ENCODE data around the gene THADA.
"Not testable (repeated sequence)": the region's sequence is repeated elsewhere in the genome, so short reads cannot be mapped to it uniquely, and the experiment has no call there.

The THADA gene

DNA sequence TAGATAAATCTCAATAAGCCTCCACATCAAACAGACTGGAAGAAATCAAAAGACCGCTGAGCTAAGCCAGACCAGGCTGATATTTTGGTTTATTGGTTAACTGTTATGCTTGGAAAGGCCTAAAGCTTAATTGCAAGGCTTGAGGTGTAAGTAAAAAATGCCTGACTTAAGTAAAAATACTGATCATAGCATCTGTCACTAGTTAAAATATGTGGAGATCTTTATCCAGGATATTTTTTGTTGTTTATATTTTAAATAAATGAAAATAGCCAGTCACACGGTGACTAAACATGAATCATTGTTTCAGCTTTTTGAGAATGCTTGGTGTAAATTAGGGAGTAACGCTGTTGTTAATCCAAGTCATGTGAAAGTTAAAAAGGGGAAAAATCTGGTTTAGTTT, 127.9 kb downstream of the THADA start:
- no peak for DNase-seq (ENCODE audit: extremely low read depth in 1 of 2, low read depth in 1 of 2)

DNA sequence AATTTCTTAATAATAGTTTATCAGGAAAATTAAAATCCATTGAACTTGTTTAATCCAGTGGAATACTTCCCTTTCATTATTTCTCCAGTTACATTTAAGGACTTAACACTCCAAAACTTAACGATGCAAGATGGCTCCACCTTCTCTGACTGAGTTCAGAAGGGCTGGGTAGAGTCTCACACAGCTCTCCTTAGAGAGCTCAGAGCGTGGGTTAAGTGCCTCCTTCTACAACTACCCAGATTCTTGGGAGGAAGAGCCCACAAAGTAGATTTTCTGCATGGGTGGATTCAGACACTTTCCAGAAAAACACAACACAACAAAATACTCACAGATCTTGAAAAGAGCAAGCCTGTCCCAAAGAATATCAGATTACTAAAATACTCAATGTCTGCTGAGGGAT, 130.6 kb downstream of the THADA start:
- DNase-seq (ENCODE audit: extremely low read depth in 1 of 2, low read depth in 1 of 2), result no peak

DNA sequence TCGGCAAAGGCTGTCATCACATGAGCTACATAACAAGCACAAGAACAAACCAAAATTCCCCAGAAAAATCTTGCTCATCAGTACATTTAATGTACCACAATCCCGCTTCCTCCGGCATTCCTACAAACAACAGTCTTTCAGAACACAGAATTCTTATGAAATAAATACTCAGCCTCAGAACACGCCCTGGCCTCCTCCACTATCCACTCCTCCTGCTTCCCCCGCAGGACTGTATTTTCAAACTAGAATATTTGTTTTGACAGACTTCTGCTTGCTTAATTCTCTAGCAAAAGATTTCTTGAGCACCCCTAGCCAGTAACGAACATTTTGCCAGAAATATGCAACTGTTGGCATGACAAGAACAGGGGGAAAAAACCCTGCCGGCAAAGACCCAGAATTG, 131.2 kb downstream of the THADA start:
- no peak for DNase-seq (ENCODE audit: extremely low read depth in 1 of 2, low read depth in 1 of 2)

- DNase-seq (ENCODE audit: extremely low read depth in 1 of 2, low read depth in 1 of 2), result no peak
Observed at GRCh38 chr2:43462866-43463641, 132.8 kb downstream of the THADA start.

DNA sequence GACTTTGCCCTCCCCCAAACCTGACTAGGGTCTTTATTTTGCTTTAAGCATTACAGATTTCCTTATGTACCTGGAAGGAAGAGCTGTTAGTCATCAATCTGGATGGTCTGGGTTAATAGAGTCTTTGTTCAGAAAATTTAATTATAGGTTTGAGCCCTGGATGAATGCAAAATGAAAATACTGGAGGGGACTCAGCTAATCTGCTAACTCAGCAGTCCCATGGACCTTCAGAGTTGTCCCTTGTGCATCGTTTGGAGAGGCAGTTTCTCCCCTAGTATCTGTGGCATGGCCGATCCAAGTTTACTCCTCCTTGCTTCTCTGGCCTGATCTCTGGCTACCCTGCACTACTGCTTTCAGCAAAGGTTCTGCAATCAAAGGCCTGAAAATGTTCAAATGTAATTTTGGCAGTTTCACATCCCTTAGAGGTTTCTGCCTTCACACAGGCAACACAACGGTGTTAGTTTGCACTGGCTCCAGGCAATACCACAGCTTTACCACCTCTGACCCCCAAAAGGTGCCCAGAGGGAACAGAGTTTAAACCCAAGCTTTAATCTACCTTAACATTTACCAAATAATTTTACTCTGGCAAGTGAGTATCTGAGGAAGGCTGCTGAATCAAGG, 134.3 kb downstream of the THADA start:
- no peak for DNase-seq (ENCODE audit: extremely low read depth in 1 of 2, low read depth in 1 of 2)

DNA sequence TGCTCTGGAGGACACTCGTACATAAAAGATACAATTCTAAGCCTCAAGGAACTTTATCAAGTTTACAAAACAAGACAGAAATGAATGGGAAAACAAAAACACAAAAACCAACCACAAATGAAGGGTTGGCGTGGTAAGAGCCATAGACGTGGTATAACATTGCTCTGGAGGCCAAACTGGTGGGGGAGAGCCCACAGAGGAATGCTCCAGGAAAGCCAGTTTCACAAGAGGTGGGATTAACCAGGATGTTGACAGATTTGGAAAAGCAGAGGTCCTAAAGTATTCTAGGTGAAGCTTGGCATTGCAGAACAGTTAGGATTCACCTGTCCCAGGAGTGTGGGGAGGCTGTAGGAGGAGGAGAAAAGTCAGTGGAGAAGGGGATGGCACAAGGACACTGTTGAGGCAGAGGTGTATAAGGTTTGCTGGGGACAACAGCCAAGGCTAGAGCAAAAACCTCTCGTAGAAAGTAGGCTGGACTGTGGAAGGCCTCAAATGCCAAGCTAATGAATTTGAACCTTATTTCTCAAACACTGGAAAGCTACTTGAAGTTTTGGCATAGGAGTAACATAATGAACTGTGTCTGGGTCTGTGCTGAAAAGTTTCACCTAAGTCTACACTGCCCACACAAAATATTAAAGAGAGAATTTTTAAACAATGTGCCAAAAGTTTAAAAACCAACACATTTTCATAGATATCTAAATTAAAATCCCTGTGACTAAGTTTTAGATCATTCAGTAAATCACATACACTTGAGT, 135.1 kb downstream of the THADA start:
- no peak for DNase-seq (ENCODE audit: extremely low read depth in 1 of 2, low read depth in 1 of 2)

GRCh38 chr2:43460174-43460546, 135.7 kb downstream of the THADA start:
- no peak for DNase-seq (ENCODE audit: extremely low read depth in 1 of 2, low read depth in 1 of 2)

- no peak for DNase-seq (ENCODE audit: extremely low read depth in 1 of 2, low read depth in 1 of 2)
Observed at GRCh38 chr2:43459446-43460173, 136.2 kb downstream of the THADA start.

GRCh38 chr2:43458014-43458628, 137.7 kb downstream of the THADA start:
- no peak for DNase-seq (ENCODE audit: extremely low read depth in 1 of 2, low read depth in 1 of 2)

DNA sequence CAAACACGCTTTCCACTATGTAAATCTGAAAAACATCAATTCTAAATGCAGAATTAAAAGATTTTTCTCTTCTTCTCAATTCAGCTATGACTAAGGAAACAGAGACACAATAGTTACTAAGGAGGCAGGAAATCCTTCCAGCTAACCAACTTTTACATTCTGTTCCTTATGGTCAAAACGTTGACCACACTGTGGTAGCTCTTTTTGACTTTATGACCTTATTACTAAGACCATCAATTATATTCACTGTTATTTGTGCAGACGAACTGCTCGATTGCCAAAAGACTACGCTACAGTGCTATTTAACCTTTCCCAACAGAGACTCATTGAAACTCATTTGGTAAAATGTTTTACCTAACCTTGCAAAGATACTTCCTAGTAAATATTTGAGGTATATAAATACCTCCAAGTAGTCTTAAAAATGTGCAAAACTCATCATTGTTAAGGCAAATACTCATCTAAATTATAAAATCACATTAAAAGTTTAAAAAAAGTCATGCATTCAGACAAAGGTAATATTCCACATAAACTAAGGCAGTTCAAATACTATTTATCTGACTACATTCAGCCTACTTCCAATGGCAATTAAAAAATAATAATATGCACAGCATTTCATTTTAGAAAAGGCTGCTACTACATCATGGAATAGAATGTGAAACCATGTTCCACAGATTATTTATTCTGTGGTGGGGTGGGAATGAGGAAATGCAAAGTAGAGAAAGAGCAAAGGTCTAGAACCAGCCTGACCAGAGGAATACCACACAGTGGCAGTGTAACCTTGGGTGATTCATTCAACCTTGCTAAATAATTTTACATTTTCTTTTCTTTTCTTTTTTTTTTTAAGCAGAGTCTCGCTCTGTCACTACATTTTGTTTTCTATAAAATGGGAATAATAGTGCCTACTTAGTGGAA, 139.9 kb downstream of the THADA start:
- DNase-seq (ENCODE audit: extremely low read depth in 1 of 2, low read depth in 1 of 2), result no peak

GRCh38 chr2:43455296-43455695, 140.5 kb downstream of the THADA start:
- no peak for DNase-seq (ENCODE audit: extremely low read depth in 1 of 2, low read depth in 1 of 2)

DNA sequence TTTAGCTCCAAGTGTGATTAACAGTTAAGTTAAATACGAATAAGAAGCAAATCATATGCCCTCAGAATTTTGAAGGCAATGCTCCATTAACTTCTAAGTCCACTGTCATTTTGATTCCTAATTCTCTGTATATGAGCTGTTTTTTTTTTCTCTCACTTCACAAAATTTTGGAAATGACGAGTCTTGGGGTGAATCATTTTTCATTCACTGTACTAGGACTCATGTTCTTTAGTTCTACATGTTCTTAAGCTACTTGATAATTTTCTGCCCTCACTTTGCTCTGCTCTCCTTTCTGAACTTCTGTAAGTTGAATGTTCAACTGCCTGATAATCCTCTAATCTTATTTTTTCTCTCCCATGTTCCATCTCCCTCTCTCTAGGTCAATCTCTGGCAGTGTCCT, 141.0 kb downstream of the THADA start:
- DNase-seq (ENCODE audit: extremely low read depth in 1 of 2, low read depth in 1 of 2), result no peak

DNA sequence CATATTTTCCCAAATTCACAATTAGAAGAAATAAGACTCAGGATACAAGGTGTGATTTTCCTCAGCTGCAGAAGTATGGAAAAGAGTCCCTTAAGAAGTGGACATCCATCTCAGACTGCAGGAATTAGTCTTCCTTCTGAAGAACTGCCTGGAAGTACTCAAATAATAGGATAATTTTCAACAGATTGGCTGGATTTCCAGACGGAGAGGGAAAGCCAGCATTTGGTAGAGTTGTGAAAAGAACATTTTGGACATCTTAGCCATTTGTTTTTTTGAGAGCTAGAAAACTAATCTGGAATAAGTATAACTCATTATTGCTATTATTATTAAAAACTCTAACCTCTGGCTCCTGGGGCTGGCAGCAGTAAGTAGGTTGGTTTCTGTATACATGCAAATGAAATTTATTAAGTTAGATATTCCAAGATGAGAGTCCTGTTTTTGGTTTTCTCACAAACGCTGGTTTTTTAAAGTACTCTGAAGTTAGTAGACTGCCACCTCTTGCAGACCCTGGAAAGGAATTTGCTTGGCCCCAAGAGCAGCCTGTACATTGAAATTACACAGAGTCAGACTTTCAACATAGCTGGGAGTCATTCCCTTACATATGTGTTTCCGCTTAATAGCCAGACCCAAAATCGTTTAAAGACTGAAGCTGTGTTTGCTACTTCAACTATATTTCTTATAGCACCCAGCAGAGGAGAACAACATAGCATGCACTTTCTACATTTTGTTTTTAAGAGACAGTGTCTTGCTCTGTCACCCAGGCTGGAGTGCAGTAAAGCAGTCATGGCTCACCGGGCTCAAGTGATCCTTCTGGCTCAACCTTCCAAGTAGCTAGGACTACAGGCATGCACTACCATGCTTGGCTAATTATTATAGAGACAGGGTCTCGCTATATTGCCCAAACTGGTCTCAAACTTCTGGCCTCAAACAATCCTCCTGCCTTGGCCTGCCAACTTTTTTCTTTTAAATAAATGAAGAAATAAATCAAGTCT, 142.4 kb downstream of the THADA start:
- no peak for DNase-seq (ENCODE audit: extremely low read depth in 1 of 2, low read depth in 1 of 2)

- no peak for DNase-seq (ENCODE audit: extremely low read depth in 1 of 2, low read depth in 1 of 2)
Observed at GRCh38 chr2:43452318-43452731, 143.5 kb downstream of the THADA start.

DNA sequence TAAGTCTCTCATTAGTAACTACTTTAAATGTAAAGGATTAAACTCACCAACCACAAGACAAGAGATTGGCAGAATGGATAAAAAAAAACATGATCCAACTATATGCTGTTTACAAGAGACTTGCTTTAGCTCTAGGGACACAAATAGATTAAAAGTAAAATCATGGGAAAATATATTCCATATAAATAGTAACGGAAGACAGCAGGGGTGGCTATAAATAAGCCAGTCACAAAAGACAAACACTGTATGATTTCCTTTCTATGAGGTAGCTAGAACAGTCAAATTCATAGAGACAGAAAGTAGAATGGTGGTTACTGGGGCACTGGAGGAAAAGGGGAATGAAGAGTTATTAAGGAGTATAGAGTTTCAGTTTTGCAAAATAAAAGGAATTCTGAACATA, 145.2 kb downstream of the THADA start:
- no peak for DNase-seq (ENCODE audit: extremely low read depth in 1 of 2, low read depth in 1 of 2)

DNA sequence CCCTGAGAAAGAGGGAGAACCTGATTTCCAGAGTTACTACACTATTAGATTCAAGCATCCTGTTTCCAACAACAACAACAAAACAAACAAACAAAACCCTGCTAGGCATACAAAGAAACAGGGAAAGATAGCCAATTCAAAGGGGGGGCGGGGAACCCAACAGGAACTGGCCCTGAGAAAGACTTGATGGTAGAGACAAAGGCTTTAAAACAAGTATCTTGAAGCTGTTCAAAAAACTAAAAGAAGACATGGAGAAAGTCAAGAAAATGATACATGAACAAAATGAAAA, 147.1 kb downstream of the THADA start:
- no peak for DNase-seq (ENCODE audit: extremely low read depth in 1 of 2, low read depth in 1 of 2)

DNA sequence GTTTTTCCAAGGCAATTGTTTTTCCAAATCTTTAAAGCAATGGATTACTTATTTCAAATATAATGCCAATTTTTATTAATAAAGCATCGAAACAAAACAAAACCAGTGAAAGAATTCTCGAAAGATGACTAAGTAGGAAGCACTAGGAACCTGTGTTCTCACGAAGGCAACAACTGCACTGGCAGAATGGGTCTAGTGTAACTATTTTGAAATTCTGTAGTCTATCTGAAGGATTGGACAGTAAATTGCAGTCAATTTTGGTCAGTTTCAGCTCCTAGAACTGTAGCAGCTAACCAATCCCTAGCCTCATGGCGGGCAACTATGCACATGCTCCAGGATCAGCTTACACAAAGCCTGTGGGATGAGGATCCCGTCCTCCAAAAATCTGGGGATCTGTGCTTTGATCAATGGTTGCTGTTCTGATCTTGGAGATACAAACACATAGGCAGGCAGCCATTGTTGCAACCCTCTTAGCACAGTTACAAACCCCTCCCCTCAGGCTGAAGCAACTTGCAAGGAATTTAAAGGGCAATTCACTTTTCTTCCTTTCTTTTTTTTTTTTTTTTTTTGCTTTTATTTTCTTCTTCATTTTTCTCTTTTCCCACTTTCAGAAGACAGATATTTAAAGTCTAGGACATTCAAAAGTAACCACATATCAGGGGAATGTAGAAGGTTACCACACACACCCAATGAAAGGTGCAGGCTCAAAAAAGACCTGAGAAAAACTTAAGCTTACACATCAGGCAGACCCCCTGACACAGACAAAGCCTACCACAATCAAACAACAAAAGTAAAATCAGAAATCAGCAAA, 147.6 kb downstream of the THADA start:
- DNase-seq (ENCODE audit: extremely low read depth in 1 of 2, low read depth in 1 of 2), result no peak

DNA sequence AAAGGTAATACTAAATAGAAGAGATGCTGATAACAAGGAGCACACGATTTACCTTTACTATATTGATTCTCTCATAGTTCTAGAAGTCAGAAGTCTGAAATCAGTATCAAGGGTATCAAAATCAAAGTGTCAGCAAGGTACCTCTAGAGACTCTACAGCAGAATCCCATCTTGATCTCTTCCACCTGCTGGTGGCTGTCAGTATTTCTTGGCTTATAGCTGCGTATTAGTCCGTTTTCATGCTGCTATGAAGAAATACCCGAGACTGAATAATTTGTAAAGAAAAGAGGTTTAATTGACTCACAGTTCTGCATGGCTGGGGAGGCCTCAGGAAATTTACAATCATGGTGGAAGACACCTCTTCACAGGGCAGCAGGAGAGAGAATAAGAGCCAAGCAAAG, 149.1 kb downstream of the THADA start:
- not testable (repeated sequence) for DNase-seq (ENCODE audit: extremely low read depth in 1 of 2, low read depth in 1 of 2)

Measured in activated CD8-positive, alpha-beta memory T cell treated with anti-CD3 and anti-CD28 coated beads for 1 hour (primary cell).